Skeletal muscle tissue (tissue), 4 donors: Measurements from ENCODE around the gene GUCY2F. TPM values are rescaled to one million over a fixed set of nuclear protein-coding genes. Genes with fewer than 3 reads are reported as not detected.

Experiments
- H3K27ac ChIP-seq: one replicate; pipeline ENCODE4 v1.7.0; 2013; ENCODE audit warnings: mild to moderate bottlenecking, low read depth, low read length, inconsistent platforms
- H3K27me3 ChIP-seq, 3 donors: one replicate each; pipeline ENCODE4 v1.7.0; 2013; ENCODE audit warnings: low read length in 3 of 3; ENCODE audit not compliant: control insufficient read depth in 3 of 3, insufficient read depth in 3 of 3
- H3K36me3 ChIP-seq, 3 donors: one replicate each; pipeline ENCODE4 v1.7.0; 2013; ENCODE audit warnings: low read length in 3 of 3; ENCODE audit not compliant: control insufficient read depth in 3 of 3, insufficient read depth in 3 of 3
- H3K4me1 ChIP-seq, 3 donors: one replicate each; pipeline ENCODE4 v1.7.0; 2013; ENCODE audit warnings: low read length in 3 of 3, mild to moderate bottlenecking in 3 of 3; ENCODE audit not compliant: control insufficient read depth in 3 of 3, insufficient read depth in 3 of 3
- H3K4me3 ChIP-seq, 3 donors: one replicate each; pipeline ENCODE4 v1.7.0; 2013; ENCODE audit warnings: low read length in 3 of 3
- H3K9ac ChIP-seq, 3 donors: one replicate each; pipeline ENCODE4 v1.7.0; 2013; ENCODE audit warnings: low read length in 3 of 3, mild to moderate bottlenecking in 3 of 3, moderate library complexity in 2 of 3, low read depth in 1 of 3
- H3K9me3 ChIP-seq, 3 donors: one replicate each; pipeline ENCODE4 v1.7.0; 2013; ENCODE audit warnings: low read length in 3 of 3; ENCODE audit not compliant: control insufficient read depth in 3 of 3
- total RNA-seq: library from RNA; depleted of rRNA; stranded (reverse); fragments of >200 nt; gene quantifications from one replicate; pipeline ENCODE4 v1.2.3, GENCODE V29; 2014
- donor health status: Osteomylitis.

Gene GUCY2F
- total RNA-seq = not detected

DNA sequence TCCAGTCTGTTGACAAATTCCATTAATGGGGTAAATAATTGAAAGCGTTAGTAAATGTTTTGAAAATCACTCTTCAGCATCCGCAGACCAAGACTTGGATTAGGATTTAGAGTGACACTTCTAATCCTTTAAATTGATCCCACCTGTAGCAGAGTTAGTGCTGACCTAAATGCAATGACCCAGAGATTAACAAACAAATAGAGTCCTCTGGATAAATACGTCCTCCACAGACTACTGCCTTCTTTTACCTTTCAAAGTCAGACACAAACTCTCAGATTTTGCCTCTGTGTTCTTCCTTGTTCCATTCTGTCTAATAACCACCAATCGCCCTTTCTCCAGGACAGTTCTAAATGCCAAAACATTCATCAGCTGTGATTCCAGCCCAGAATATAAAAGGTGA is at the start of gene GUCY2F:
Gene GUCY2F (minus strand): TSS at position 101 of the 400 bp plus-strand sequence. CDS start 6,150 bp downstream, outside the sequence.
- Histone ChIP-seq H3K36me3 (no peaks in the 10 kb centered on the region), H3K4me1 (no peaks in the 10 kb centered on the region), H3K27me3 (peaks cover 0 to 3% (median 0%) of the 10 kb centered on the region in 3 donors), H3K27ac (no peak within 1 kb of the TSS), H3K4me3 (no peak within 1 kb of the TSS), H3K9ac (no peak within 1 kb of the TSS), H3K9me3 (no peaks in the 10 kb centered on the region)

DNA sequence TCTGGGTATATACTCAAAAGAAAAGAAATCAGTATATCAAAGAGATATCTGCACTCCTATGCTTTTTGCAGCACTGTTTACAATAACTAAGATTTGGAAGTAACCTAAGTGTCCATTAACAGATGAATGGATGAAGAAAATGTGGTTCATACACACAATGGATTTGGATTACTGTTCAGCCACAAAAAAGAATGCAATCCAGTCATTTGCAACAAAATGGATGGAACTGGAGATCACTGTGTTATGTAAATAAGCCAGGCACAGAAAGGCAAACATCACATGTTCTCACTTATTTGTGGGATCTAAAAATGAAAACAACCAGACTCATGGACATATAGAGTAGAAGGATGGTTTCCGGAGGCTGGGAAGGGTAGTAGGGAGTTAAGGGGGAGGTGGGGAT is 37.1 kb upstream of the GUCY2F start:
- Histone ChIP-seq H3K9me3 (no peaks in the 10 kb centered on the region), H3K4me1 (no peaks in the 10 kb centered on the region), H3K27ac (no peak overlapping the region), H3K36me3 (no peaks in the 10 kb centered on the region), H3K4me3 (no peak overlapping the region), H3K9ac (no peak overlapping the region), H3K27me3 (no peaks in the 10 kb centered on the region)

DNA sequence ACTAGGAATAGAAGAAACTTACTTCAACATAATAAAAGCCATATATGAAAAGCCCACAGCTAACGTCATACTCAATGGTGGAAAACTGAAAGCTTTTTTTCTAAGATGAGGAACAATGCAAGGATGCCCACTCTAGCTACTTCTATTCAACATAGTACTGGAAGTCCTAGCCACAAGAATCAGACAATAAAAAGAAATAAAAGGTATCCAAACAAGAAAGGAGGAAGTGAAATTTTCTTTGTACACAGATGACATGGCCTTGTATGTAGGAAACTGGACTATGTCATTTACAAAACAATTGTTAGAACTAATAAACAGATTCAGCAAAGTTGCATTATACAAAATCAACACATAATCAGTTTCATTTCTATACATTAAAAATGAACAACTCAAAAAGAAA is 29.2 kb upstream of the GUCY2F start:
- H3K27ac ChIP-seq = no peak overlapping the region
- H3K27me3 ChIP-seq = peaks cover 0 to 4% (median 0%) of the 10 kb centered on the region in 3 donors
- no peaks in the 10 kb centered on the region for H3K9me3 ChIP-seq
- no peak overlapping the region for H3K9ac ChIP-seq
- H3K36me3 ChIP-seq = no peaks in the 10 kb centered on the region
- no peak overlapping the region for H3K4me3 ChIP-seq
- no peaks in the 10 kb centered on the region for H3K4me1 ChIP-seq

DNA sequence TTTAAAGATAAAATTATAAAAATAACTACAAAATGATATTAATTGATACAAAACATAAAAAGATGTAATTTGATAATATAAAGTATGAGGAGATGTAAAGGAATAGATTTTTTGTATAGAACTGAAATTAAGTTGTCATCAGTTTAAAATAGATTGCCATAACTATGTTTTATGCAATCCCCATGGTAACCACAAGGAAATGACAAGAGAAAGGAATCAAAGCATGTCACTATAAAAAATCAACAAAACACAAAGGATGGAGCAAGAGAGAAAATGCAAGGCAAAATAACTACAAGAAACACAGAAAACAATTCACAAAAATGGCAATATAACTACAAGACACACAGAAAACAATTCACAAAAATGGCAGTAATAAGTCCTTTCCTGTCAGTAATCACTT is 27.0 kb upstream of the GUCY2F start:
- no peaks in the 10 kb centered on the region for H3K36me3 ChIP-seq
- peaks cover 0 to 4% (median 0%) of the 10 kb centered on the region in 3 donors for H3K27me3 ChIP-seq
- no peak overlapping the region for H3K4me3 ChIP-seq
- H3K4me1 ChIP-seq = no peaks in the 10 kb centered on the region
- H3K9ac ChIP-seq = no peak overlapping the region
- H3K27ac ChIP-seq = no peak overlapping the region
- H3K9me3 ChIP-seq = no peaks in the 10 kb centered on the region

DNA sequence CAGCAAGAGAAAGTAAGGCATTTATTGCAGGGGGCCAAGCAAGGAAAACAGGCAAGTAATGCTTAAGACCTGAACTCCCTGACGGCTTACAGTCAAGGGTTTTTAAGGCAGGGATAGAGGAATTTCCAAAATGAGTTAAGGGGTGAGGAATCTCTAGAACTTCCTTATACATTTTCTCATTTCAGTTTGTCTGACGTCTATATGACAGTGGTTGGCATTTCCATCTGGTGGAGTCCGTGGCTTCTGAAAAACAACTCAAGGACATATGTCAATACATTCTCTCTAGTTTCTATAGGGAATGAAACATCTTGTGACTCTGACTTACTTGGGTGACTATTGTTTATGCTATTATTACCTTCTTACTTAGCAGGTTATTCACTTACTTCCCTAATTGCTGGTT is 19.3 kb upstream of the GUCY2F start:
- no peaks in the 10 kb centered on the region for H3K36me3 ChIP-seq
- no peaks in the 10 kb centered on the region for H3K9me3 ChIP-seq
- H3K9ac ChIP-seq = no peak overlapping the region
- no peak overlapping the region for H3K4me3 ChIP-seq
- H3K4me1 ChIP-seq = no peaks in the 10 kb centered on the region
- no peaks in the 10 kb centered on the region for H3K27me3 ChIP-seq
- H3K27ac ChIP-seq = no peak overlapping the region

DNA sequence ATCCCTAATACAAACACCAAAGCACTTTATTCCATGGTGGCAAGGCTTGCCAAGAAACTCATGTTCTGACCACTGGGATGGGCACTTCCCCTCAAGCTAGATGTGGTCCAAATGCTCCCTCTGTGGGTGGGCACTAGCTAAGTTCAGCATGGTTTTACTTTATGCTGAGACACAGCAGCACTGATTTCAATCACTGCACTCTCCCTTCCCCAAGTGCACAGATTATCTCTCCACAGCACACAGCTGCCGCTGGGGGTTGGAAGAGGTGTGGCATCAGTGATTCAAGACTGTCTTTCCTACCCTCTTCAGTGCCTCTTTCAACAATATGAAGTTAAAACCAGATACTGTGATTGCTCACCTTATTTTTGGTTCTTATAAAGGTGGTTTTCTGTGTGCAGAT is 16.5 kb upstream of the GUCY2F start:
- Histone ChIP-seq H3K4me3 (no peak overlapping the region), H3K36me3 (no peaks in the 10 kb centered on the region), H3K4me1 (no peaks in the 10 kb centered on the region), H3K27ac (no peak overlapping the region), H3K9me3 (no peaks in the 10 kb centered on the region), H3K27me3 (no peaks in the 10 kb centered on the region), H3K9ac (no peak overlapping the region)

DNA sequence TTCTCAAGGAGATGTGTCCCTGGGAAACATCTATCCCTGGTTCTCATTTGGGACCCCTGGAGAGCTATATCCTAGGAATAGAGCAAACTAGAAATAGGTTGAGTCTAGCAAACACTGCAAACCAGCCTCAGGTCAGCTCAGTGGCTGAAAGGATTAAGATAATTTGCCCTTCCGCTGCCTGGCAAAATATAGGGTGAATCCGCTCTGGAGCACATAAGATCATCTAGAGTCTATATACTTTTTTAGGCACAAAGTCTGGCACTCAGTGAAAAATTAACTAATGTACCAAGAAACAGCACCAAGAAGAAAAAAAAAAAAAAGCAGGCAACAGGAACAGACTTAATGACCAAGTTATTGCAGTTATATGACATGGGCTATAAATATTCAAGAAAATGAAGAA is 7.3 kb upstream of the GUCY2F start:
- Histone ChIP-seq H3K27ac (no peak overlapping the region), H3K4me3 (no peak overlapping the region), H3K27me3 (peaks cover 0 to 6% (median 0%) of the 10 kb centered on the region in 3 donors), H3K9me3 (no peaks in the 10 kb centered on the region), H3K36me3 (no peaks in the 10 kb centered on the region), H3K9ac (no peak overlapping the region), H3K4me1 (no peaks in the 10 kb centered on the region)

DNA sequence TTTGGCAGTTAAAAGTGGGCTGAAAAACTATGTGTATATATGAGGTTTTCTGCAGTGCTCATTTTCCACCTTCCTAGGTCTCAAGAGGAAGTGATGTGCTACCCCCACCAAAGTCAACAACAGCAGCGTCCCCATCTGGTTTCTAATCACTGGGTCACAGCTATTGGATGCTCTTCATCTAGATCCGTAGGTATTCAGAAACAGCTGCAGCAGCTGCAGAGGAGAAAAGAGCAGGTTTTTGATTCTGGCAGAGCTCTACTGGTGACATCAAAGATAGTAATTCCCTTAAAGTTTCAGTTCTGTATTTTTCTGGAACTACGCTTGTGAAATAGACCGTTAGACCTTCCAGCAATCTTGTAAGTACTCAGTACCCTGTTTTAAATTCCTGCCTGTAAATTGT is 5.8 kb upstream of the GUCY2F start:
- H3K27ac ChIP-seq = no peak overlapping the region
- H3K9ac ChIP-seq = no peak overlapping the region
- peaks cover 0 to 6% (median 0%) of the 10 kb centered on the region in 3 donors for H3K27me3 ChIP-seq
- no peaks in the 10 kb centered on the region for H3K4me1 ChIP-seq
- H3K36me3 ChIP-seq = no peaks in the 10 kb centered on the region
- no peaks in the 10 kb centered on the region for H3K9me3 ChIP-seq
- no peak overlapping the region for H3K4me3 ChIP-seq

DNA sequence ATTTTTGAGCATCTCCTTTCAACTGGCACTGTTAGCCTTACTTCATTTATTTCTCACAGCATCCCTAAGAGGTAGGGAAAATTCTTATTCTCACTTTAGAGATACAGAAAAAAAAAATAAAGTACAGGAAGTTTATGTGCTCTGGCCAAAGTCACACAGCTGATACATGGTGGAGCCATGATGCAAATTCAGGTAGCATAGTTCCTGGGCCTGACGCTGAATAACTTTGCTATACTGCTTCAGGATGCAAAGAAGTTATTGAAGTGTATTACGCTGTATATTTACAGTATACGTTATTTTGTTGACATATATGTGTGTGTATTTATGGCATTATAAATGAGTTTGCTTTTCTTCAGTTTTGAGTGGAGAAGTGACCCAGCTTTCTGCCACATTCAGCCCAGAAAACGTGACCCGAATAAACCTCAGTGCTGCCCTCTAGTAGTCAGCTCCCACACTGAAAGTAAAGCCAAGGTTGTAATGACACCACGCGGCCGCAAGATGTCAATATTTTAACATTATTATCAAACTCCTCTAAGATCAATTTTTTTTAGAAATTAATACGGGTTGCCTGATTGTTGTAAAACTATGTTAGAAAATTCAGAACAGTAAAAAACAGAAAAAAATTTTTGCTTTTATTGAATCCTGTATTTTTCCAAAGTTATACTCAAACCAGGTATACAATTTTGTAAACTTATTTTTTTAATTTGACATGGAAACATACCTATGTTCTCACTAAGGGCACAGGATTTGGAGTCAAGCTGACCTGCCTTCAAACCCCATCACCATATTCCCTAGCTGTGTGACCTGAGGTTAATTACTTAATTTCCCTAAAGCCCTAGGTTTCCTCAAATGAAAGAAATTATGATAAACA is 3.8 kb upstream of the GUCY2F start:
- H3K27ac ChIP-seq = no peak overlapping the region
- no peaks in the 10 kb centered on the region for H3K9me3 ChIP-seq
- peaks cover 0 to 3% (median 0%) of the 10 kb centered on the region in 3 donors for H3K27me3 ChIP-seq
- no peak overlapping the region for H3K9ac ChIP-seq
- no peaks in the 10 kb centered on the region for H3K4me1 ChIP-seq
- no peak overlapping the region for H3K4me3 ChIP-seq
- H3K36me3 ChIP-seq = no peaks in the 10 kb centered on the region

DNA sequence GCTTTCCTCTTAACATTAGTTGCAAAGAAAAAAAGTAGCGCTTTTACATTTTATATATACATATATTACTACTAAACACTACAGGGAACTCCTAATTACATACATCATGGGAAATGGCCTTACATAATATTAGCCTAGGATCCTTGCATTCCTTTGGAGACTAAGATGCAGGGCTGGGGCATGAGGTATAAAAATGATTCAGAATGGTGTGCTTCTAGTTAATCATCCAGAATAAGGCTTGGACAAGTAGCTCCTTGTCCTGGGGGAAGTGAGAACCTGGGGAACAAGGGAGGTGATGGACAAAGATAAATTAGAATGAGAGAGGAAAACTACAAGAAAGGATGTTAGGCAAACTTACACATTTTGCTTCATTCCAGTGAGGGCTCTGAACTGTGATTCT is 3.0 kb upstream of the GUCY2F start:
- no peak overlapping the region for H3K9ac ChIP-seq
- no peak overlapping the region for H3K27ac ChIP-seq
- no peaks in the 10 kb centered on the region for H3K9me3 ChIP-seq
- H3K4me3 ChIP-seq = no peak overlapping the region
- H3K27me3 ChIP-seq = peaks cover 0 to 3% (median 0%) of the 10 kb centered on the region in 3 donors
- no peaks in the 10 kb centered on the region for H3K36me3 ChIP-seq
- no peaks in the 10 kb centered on the region for H3K4me1 ChIP-seq
